Kidney epithelial cell (primary cell): Measurements from ENCODE around the gene RANGAP1. TPM values are rescaled to one million over a fixed set of nuclear protein-coding genes. Genes with fewer than 3 reads are reported as not detected.
A peak's percentile ranks its signal among the peaks of the same experiment; 100 is the strongest.

Experiments used
- DNase-seq: peaks from one replicate; pipeline ENCODE4 v3.0.0-alpha.2; 2010; ENCODE audit warnings: low read depth
- H3K27me3 ChIP-seq: 2 replicates; pipeline ENCODE4 v1.6.0; 2011; ENCODE audit warnings: low read length; ENCODE audit not compliant: control insufficient read depth, insufficient read depth
- H3K36me3 ChIP-seq: 2 replicates; pipeline ENCODE4 v1.5.1; 2011; ENCODE audit warnings: low read length; ENCODE audit not compliant: control insufficient read depth, insufficient read depth
- H3K4me3 ChIP-seq: 2 replicates; pipeline ENCODE4 v1.5.1; 2011; ENCODE audit warnings: low read depth, mild to moderate bottlenecking, control low read depth, low read length
- total RNA-seq: library from RNA; depleted of rRNA; stranded (reverse); fragments of >200 nt; gene quantifications from 2 replicates; pipeline ENCODE4 v1.2.3, GENCODE V29; 2015
- TF ChIP-seq, protein P1 (sequence below): IDR thresholded peaks from 2 replicates; pipeline ENCODE4 v1.5.1; 2011; ENCODE audit warnings: mild to moderate bottlenecking, moderate library complexity, low read length, control low read depth, inconsistent platforms; ENCODE audit not compliant: insufficient read depth, poor library complexity, severe bottlenecking

The RANGAP1 gene
- total RNA-seq, 1 donor from 2014 or later: 131 TPM

DNA sequence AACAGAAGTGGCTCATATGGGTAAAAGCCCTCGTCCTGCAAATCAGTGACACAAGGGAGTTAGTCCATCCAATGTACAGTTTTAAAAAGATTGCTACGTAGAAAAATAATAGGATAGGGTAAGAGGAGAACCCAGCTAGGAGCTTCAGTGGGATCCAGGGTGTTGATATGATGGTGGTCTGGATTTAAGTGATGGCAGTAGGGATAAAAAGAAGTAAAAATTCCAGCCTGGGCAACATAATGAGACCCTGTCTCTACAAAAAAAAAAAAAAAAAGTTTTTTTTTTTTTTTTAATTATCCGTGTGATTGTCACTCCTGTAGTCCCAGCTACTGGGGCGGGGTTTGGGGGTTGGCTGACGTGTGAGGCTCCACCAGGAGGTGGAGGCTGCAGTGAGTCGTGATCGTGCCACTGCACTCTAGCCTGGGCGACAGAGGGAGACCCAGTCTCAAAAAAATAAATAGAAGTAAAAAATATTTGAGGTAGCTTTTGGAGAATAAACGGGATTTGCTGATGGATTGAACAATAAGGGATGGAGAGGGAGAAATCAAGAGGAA, 87.9 kb downstream of the RANGAP1 start:
- Histone ChIP-seq H3K4me3 (peak overlapping the region; percentile 65), H3K27me3 (peaks cover 7% of the 10 kb centered on the region), H3K36me3 (no peaks in the 10 kb centered on the region)
- no peak for DNase-seq
- TF ChIP-seq, protein P1, sequence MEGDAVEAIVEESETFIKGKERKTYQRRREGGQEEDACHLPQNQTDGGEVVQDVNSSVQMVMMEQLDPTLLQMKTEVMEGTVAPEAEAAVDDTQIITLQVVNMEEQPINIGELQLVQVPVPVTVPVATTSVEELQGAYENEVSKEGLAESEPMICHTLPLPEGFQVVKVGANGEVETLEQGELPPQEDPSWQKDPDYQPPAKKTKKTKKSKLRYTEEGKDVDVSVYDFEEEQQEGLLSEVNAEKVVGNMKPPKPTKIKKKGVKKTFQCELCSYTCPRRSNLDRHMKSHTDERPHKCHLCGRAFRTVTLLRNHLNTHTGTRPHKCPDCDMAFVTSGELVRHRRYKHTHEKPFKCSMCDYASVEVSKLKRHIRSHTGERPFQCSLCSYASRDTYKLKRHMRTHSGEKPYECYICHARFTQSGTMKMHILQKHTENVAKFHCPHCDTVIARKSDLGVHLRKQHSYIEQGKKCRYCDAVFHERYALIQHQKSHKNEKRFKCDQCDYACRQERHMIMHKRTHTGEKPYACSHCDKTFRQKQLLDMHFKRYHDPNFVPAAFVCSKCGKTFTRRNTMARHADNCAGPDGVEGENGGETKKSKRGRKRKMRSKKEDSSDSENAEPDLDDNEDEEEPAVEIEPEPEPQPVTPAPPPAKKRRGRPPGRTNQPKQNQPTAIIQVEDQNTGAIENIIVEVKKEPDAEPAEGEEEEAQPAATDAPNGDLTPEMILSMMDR: no peak

DNA sequence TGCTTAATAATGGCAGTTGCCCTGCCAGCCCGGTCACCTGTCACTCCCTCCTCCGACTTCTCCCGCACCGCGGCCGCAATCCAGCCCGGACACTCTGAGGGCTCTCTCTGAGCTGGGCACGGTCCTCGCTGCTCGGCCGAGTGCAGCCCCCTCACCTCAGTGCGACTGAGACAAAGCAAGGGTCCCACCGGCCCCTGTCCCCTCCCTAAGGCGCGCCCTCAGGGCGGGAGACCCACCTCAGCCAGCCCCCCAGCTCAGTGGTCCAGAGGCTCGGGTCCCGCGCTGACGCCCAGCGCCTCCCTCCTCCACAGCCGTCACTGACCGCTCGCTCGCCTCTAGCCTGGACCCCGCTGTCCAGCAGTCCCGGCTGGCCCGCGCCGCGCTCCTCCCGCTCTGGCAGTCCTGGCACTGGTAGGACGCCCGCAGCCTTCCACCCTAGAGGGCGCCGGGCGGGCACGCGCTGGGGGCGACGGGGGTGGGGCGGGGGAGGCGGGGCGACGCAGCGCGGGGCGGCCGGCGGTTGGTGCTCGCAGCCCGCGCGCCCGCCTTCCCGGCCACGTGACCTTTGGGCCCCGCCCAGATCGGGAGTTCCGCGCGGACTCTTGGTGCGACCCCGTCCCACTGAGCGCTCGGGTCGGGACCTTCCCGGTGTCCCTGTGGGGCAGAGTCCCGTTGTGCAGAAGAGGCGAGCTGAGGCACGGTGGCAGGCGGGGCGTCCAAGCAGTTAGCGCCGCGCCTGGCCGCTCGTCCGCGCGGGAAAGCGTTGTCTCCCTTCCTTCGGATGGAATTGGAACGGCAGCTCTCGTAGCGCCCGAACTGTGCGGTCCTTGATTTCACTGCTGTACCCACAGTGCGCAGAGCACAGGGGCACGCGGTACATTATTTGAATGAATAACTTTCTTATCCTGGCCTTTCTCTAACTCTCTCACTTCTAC, 88.7 kb downstream of the RANGAP1 start:
- H3K4me3 ChIP-seq: peak overlapping the region; percentile 65
- DNase-seq: no peak
- TF ChIP-seq, protein P1: no peak

More for the DNA sequence above, 88.7 kb downstream of the RANGAP1 start:
- H3K27me3 ChIP-seq: peaks cover 7% of the 10 kb centered on the region
- no peaks in the 10 kb centered on the region for H3K36me3 ChIP-seq

Other genes starting within 250 kb of the RANGAP1 start
- 37.4 and 58.2 TPM in 2 replicates for gene EP300, start 193.6 kb downstream of the RANGAP1 start, total RNA-seq
- gene L3MBTL2, start 80.9 kb downstream of the RANGAP1 start, total RNA-seq: 28.5 and 30.3 TPM in 2 replicates
- gene CHADL, start 45.3 kb downstream of the RANGAP1 start, total RNA-seq: 1.6 and 1.8 TPM in 2 replicates
- gene ZC3H7B, start 15.3 kb upstream of the RANGAP1 start, total RNA-seq: 57.7 and 59.6 TPM in 2 replicates
- gene TEF, start 95.8 kb upstream of the RANGAP1 start, total RNA-seq: 4.0 and 4.1 TPM in 2 replicates
- gene TOB2, start 160.6 kb upstream of the RANGAP1 start, total RNA-seq: 31.2 and 36.1 TPM in 2 replicates
- gene PHF5A, start 182.5 kb upstream of the RANGAP1 start, total RNA-seq: 50.6 and 53.3 TPM in 2 replicates
- gene ACO2, start 182.9 kb upstream of the RANGAP1 start, total RNA-seq: 103 and 110 TPM in 2 replicates